Activated CD4-positive, alpha-beta T cell treated with anti-CD3 and anti-CD28 coated beads for 48 hours (primary cell): ENCODE results near the gene SHB.

Source experiments
- DNase-seq: peaks from one replicate; pipeline ENCODE4 v3.0.0-alpha.2; 2020

SHB gene

DNA sequence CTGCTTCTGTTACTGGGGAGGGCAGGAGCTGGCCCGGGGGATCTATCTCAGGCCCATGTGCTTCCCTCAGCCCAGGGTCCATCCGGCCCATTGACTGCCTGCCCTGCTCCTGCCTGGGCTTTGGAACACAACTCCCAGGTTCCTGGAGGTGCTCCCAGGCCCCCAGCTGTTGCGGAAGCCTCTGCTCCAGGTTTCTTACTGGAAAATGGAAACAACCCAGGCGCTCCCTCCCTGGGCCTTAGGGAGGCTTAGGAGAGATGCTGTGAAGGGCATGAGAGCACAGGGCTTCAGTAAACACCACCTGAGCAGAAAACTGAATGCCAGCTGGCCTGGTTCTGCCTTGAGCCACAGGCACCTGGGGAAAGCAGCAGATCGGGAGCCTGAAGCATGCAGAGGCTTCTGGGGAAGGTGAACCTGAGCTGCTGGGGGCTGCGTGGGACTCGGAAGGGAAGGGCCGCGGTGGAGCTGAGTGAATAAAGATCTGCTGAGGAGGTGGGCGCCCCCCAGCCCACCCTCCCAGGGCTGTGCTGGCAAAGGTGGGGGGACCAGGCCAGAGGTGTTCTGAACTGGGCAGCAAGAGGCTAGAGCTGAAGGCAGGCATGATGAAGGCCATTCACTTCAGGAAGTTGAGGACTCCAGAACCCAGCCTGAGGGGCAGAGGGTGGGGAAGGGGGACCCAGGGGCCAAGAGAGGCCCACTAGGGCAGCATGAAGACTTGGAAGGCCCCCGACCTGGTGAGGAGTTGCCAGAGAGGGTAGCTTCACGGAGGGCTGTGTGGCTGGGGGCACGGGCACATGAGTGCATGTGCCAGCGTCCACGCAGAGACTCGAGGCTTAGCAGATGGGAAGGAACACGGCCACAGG, 64.8 kb downstream of the SHB start:
- no peak for DNase-seq

DNA sequence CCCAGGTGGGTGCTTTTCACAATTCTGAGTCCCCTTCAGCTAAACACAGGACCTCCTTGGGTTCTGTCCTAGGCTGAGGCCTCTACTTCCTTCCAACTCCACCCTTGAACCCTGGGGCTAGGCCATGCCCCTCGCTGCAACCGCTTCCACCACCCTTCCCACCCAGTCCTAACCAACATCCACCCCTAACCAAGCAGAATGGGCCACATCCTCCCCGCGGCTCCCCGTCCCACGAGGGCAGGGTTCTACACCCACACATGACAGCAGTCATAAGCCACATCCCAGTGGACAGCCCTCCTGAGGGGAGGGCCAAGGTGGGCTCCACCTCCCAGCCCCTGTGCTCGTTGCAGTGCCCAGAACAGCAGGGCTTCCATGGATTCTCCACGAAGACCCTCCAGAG, 65.8 kb downstream of the SHB start:
- no peak for DNase-seq

DNA sequence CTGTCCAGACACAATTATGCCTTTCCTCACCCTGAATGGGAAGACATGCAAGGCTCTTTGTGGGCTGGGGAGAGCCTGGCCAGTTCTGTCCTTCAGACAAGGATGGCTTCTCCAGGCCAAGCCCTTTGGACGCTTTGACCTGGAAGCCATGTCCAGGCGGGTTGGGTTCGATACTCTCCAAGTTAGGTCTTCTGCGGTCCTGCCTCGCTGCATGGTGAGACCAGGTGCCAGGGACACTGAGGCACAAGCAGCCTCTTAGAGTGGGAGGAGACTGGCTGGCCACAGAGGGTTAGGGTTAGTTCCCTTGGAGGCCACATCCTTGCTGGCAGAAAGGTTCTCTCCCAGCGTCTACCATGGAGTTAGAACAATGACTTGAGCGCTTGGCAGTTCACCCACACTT, 67.6 kb downstream of the SHB start:
- DNase-seq = no peak

DNA sequence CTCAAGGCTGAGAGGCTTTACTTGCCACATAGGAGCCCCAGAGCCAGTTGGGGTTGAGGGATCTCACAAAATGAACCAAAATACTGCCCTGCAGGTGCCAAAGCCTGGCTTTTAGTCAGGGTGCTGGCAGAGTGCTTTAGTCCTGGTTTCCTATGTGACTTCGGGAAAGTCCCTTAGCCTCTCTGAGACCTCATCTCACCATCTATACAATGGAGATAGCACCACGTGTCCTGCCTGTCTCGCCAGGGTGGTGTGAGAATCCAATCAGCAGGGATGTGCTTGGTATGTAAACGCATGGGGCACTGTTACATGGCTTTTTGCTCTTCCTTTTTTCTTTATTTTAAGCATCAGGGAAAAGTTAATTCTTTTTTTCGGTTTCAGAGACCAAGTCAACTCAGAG, 68.3 kb downstream of the SHB start:
- DNase-seq = no peak

DNA sequence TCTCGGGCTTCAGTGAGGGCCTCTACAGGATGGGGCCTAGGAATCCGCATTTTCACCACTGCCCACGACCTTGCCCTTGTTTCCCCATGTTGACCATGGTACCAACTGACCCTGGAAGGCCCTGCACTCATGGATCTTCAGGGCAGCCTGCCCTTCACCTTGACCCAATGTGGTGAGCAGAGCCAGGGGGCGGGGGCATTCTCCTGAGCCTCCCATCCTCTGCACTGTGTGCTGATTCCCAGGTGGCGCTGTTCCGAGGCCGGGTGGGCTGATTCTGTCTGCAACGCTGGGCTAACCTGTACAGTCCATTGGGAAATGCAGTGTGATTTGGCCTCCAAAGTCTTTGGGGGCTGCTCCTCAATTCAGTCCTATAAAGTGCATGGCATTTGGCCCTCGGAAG, 68.7 kb downstream of the SHB start:
- DNase-seq = no peak

DNA sequence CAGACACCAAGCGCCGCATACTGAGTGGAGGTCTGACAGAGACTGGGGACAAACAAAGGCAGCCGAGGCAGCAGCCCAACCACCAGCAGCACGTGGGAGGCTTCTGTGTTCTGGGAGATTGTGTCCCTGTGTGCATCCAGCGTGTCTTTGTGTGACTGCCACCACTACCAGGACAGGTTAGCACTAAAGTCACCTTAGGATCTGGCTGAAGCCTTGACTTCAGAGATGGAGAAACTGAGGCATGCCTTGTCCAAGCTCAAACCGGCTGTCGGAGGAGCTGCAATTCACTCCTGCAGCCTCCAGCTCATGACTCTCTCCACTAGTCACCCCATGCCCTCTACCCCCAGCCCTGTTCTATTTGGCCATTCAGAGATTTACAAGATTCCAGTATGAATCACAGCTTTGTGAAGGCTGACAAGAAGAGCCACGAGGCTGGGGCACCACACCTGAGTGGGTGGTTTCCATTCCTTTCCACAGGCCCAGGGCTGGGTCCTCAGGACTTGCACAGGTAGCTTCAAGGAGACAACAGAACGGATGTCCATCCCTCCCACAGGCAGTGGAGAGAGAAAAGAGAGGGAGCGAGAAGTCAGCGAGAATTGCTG, 69.3 kb downstream of the SHB start:
- DNase-seq = peak; percentile 6

DNA sequence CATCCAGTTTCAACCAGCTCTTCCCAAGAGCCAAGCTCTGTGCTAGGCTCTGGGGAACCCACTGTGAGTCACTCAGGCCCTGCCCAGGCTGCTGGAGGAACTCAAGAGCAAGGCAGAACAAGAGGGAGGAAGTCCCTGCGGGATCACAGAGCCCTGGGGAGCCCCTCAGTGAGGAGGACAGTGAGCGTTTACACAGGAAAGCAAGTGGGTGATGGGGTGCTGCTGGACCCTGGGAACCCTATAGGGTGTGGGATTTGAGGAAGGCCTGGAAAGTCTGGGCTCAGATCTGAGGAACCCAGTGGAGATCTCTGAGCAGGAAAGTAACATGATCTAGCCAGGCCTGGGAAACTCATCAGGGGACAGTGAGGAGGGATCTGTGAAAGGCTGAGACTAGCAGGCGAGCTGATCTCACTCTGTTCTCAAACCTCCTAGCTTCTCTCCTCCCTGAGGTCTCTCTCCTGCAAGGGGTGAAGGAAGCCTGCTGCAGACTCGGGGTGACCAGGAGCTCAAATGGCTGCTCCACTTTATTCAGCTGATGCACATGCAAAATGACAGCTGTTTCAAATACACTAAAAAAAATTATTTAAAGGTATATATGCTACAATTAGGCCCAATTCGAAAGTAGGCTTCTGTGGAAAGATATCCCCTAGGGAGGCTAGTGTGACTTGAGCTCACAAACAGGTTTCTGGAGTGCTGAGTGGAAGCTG, 70.0 kb downstream of the SHB start:
- no peak for DNase-seq

DNA sequence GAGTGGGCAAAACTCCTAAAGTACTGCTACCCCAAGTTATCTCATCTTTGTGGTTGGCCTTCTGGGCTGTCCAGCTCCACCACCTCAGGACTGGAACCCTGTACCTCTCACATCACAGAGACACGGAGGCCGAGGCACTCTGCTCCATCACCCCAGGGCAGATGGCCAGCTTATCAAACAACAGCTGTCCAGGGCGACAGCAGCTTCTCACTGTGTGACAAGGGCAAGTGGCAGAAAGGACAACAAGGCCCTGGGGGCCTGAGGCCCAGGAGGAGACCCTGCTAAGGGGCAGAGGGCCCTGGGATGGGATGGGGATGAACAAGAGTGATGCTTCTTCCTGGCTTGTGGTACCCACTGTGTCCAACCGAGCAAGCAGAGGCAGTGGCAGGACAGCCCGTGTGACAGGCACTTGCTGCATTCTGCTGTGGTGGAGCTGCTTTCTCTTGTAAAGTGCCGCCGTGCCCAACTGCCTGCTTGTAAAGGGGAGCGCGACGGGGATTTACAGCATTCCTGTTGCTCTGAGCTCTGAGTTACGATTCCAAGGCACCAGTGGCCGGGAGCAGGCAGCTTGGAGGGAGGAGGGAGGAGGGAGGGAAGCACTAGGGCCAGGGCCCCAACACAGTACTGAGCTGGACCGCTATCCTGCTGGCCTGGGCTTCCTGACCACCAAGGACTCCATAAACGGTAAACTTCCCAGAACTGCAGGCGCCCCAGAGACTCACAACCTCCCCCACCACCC, 71.2 kb downstream of the SHB start:
- no peak for DNase-seq

DNA sequence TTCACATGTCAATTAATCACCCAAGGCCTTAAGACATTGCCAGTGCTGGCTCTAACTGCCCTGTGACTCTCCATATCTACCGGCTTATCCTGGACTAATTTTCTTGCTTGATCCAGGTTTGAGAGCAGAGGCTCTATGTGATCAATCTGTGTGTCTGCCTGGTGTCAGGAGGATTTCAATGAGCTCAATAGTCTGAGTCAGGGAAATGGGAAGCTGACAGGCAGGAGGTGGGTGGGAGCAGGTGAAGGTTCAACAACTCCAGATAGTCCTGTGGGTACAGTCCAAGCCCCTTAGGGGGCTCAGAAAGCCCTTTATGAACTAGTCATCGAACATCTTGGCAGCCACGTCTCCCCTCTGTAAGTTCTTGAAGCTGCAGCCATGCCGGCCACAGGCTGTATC, 72.2 kb downstream of the SHB start:
- DNase-seq = no peak

DNA sequence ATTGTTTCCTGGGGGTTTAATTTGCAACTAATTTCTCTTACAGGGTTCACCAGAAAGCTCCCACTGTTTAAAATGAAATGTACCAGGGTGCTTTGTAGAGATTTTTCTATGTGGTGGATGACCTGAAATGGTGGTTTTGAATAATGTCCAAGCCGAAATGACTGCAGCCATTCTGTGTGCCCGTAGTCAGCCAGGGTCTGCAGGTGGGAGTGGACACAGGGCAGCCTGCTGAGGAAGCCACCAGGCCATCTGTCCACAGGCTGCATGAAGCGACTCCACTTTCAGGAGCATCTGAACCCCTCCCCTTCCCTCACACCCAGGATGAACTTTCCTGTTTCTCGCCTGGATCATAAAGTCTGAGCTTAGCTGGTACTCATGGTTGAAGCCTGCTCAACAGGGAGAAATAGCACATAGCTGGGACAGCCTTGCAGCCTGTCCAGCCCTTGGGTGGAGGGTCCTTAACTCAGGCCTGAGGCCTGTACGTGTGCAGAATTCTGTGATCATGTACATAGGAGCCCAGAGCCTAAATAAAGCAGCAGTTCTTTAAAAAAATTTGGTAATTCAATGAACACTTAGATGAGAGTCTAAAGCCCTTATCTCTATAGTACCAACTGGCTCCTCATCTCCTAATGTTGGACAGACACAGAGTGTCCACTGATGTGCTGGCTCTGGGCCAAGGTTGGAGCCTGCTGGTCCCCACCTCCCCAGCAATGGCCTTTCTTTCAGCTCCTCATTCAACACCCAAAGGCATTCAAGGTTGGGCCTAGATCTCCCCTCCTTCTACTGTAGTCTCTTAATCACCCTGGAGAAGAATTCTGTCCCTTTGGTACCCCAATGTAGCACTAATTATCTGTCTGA, 72.8 kb downstream of the SHB start:
- no peak for DNase-seq

DNA sequence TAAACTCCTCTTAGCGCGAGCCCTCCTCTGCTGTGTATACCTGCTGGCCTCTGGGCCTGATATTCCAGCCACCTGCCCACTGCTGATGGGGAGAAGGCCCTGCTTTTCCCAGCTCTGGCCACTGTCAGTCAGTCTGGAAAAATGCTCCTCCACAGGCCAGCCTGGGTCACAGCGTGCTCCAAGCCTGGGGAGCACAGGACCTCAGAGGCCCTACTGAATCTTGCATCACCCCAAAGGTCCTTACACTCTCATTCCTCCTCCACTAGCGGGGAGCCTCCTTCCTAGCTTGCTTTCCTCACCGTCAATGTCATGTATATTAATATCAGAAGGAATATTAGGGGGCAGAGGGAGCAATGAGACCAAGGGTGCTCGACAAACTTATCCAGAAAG, 73.7 kb downstream of the SHB start:
- no peak for DNase-seq

DNA sequence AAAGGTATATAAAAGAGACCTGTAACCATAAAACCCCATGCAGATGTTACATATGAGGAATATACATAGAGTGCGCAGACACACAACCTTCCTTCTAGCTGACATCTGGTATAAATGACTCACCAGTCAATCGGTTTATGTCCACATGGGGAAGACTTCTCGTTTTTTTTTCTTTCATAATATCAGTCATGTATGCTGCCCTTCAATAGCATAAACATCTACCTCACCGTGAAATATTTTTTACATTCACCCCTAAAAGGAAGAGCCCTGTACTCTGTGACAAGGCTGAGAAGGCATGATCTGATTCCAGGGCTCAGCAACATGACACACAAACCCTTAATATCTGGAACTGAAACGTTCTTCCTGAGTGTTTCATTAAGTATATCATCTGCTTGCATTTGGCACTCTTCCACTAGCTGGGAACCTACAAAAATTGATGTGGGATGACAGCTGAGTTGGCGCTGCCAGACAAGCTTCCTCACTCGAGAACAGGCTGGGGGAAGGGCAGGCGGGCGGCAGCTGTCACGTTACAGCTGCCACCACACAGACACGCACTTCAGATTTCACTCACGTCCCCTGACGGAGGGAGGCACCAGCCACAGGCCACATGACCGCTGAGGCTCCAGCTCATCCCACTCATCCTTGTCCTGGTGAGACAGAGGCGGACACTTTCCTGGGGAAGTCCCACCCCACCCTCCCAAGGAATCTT, 74.2 kb downstream of the SHB start:
- DNase-seq = peak; percentile 71

DNA sequence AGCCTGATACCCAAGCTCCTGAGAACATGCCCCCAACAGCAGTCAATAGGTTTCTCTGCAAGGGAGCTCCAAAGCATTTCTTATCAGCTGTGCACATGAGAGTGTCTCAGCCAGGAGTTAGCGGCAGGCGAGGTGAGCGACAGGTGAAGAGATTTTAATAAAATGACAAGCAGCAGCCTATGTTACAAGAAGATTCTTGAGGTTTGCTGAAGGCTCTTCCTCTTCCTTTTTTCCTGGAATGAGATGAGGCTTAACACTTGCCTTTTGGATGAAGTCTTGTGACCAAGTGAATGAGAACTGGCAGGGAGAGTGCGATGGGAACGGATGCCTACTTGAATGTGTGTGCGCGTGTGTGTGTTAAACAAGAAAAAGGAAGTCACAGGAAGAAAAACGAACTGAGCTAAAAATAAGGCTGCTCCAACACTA, 76.1 kb downstream of the SHB start:
- no peak for DNase-seq

DNA sequence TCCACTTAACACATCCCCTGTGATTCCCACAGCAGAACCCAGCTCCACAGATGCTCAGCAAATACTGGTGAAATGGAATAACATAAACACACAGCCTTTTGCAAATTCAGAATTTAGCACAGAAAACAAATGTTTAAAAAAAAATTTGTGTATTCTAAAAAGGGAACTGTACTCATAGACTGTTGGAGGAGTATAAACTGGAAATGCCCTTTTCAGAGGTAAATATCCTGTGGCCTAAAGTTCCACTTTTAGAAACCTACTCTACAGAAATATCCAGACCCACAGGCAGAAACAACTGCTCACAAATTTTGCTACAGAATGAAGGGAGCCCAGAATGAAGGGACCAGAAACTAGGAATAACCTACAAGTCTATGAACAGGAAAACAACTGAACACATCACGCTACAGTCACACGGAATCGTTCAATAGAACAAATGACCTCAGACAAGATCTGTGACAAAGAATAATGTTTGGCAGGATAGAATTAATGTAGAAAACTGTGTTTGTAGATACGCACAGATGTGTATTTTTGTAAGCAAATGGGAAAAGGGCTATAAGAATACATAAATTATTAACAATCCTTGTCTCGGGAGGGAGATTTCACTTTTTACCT, 78.5 kb downstream of the SHB start:
- DNase-seq = no peak

DNA sequence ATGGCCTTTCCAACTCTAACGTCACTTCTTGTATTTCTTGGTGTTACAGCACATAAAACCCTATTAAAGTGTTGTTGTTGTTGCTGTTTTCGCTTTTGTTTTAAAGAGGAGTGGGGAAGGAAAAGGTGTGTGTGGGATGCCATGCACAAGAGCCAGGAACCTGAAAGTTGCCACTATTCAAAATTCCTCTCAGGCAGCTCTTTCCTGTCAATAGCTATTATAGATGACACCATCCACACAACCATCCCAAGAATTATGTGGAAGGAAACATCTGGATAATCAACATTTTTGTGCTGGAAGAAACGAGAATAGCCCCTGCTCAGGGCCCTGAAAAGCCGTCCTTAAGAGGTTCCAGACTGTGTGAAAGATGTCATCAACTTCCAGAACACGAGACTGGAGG, 79.3 kb downstream of the SHB start:
- DNase-seq = no peak

DNA sequence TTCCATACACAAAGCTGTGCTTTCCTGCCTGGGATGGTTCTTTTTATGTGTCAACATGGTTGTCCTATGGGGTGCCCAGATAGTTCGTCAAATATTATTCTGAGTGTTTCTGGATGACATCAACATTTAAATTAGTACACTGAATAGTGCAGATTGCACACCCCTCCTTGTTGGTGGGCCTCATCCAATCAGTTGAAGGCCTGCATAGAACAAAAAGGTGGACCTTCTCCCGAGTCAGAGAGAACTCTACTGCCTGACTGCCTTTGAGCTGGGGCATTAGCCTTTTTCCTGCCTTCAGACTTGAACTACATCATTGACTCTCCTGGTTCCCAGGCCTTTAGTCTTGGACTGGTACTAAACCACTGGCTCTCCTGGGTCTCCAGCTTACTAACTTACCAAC, 80.4 kb downstream of the SHB start:
- DNase-seq = no peak

DNA sequence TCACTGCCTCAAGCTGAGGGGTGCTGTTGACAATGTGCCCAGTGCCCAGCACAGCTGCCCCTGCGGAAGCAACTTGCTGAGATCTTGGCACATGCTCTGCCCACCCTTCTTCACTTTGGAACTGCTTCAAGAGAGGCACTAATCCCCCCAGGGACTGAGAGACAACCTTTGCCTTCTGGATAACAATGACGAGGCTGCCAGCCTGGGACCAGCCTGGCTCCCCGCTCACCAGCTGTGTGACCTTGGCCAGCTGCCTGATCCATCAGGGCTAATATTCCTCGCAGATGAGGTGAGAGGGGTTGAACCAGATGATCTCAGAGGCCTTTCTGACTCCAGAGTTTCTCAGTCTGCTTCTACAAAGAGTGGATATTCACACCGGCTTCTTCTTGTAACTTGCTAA, 81.0 kb downstream of the SHB start:
- DNase-seq = no peak

DNA sequence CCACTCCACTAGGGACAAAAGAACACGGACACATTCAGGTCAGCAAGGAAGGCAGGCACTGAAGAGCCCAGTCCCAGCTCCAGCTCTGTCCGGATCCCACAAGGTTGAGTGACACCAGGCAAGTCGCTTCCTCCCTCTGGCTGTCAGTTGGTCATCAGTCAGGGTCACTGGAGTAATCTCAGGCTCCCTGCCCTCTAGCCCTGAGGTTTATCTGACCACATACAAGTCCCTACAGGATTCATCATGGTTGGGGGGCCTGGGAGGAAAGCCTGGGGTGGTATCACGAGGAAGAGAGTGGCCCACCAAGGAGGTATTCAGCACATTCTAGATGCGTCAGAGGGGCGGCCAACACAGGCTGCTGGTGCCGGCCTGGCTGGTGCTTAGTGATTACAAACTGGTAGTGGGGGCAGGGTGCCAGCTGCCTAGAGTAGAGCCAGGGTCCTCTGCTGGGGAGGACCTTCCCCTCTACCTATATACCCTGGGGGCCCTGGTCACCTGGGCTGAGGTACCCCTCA, 81.5 kb downstream of the SHB start:
- no peak for DNase-seq

DNA sequence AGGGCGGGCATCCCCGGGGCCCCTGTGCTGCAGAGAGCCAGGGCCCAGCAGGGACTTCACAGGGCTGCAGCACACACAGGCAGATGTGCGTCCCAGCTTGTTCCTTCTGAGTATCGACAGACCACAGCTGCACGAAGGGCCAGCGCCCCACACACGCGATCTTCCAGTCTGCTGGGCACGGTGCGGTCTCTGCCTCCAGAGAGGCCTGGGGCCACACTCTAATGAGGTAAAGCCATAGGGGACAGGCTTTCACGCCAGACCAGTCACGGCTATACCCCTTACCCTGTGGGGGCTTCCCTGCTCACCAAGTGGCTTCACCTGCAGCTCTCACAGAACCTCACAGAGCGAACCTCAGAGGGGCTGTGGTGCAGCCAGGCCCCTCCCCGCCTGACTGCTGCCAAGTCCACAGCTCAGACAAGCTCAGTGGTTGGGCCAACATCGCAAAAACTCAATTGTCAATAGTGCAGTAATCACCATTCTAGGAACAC, 82.2 kb downstream of the SHB start:
- DNase-seq = no peak

DNA sequence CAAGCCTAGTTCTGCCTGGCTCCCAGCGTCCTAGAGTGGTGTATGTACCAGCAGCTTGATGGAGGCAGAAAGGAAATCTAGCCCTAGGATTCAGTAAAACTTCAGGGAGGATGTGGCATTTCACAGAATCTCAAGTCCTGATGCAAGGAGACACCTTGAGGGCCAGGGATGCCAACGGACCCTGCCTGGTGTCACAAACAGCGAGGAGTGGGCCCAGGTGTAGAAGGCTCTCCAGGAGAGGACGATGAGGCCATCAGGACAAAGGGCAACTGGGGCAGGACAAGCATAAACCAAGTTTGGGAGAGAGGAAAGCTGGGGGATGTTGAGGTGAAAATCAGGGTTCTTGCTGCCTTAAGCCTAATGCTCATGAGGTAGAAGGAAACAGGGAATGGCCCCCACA, 83.0 kb downstream of the SHB start:
- no peak for DNase-seq
